Measurements from ENCODE around the gene PRRX2.

- TF ChIP-seq, protein P1, sequence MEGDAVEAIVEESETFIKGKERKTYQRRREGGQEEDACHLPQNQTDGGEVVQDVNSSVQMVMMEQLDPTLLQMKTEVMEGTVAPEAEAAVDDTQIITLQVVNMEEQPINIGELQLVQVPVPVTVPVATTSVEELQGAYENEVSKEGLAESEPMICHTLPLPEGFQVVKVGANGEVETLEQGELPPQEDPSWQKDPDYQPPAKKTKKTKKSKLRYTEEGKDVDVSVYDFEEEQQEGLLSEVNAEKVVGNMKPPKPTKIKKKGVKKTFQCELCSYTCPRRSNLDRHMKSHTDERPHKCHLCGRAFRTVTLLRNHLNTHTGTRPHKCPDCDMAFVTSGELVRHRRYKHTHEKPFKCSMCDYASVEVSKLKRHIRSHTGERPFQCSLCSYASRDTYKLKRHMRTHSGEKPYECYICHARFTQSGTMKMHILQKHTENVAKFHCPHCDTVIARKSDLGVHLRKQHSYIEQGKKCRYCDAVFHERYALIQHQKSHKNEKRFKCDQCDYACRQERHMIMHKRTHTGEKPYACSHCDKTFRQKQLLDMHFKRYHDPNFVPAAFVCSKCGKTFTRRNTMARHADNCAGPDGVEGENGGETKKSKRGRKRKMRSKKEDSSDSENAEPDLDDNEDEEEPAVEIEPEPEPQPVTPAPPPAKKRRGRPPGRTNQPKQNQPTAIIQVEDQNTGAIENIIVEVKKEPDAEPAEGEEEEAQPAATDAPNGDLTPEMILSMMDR (IDR thresholded peaks at IDR 0.05; ENCODE audit: poor library complexity), result no peak
- no peak for TF ChIP-seq EZH2 (IDR thresholded peaks at IDR 0.05; ENCODE audit: borderline replicate concordance)
These were observed 11.5 kb downstream of the PRRX2 start for GRCh38 chr9:129676975-129677374.
